Peyer's patch (tissue), 4 donors: Measurements from ENCODE around the gene C3orf52. TPM values are rescaled to one million over a fixed set of nuclear protein-coding genes. Genes with fewer than 3 reads are reported as not detected.
A peak's percentile ranks its signal among the peaks of the same experiment; 100 is the strongest.

Source experiments
- DNase-seq, 3 donors: peaks; one replicate each; pipeline ENCODE4 v3.0.0-alpha.2; 2017 to 2019
- H3K27ac ChIP-seq, 4 donors: fragments of 200-600 bp; sonication (generic); one replicate each; pipeline ENCODE4 v1.5.1; 2016 to 2019
- H3K27me3 ChIP-seq, 2 donors: fragments of 200-600 bp; sonication (generic); one replicate each; pipeline ENCODE4 v1.5.1; 2019
- H3K36me3 ChIP-seq, 3 donors: fragments of 200-600 bp; sonication (generic); one replicate each; pipeline ENCODE4 v1.5.1; 2016 to 2019
- H3K4me1 ChIP-seq, 4 donors: fragments of 200-600 bp; sonication (generic); one replicate each; pipeline ENCODE4 v1.5.1; 2016 to 2019
- H3K4me3 ChIP-seq, 4 donors: fragments of 200-600 bp; sonication (generic); 1 replicate in 3 of 4; 2 replicates in 1 of 4; pipeline ENCODE4 v1.5.1; 2016 to 2019; ENCODE audit warnings: mild to moderate bottlenecking in 1 of 4
- H3K9me3 ChIP-seq, 4 donors: fragments of 200-600 bp; sonication (generic); one replicate each; pipeline ENCODE4 v1.5.1; 2016 to 2019; ENCODE audit warnings: mild to moderate bottlenecking in 1 of 4
- POLR2A ChIP-seq, 2 donors: fragments of 450-650 bp; IDR thresholded peaks; one replicate each; pipeline ENCODE4 v1.5.1; 2017; ENCODE audit warnings: antibody characterized with exemption in 2 of 2, mild to moderate bottlenecking in 2 of 2, moderate library complexity in 2 of 2
- total RNA-seq, 4 donors: library from RNA; depleted of rRNA; stranded (reverse); fragments of >200 nt; gene quantifications; one replicate each; pipeline ENCODE4 v1.1.0, GENCODE V29; 2016
- TF ChIP-seq, protein P1 (sequence below), 6 experiments: fragments of 450-650 bp in 4 of 6; fragments of 200-600 bp in 2 of 6; sonication (generic) in 1 of 6; IDR thresholded peaks; one replicate each; pipeline ENCODE4 v1.5.1; 2017 to 2019; ENCODE audit warnings: antibody characterized with exemption in 6 of 6, mild to moderate bottlenecking in 3 of 6, moderate library complexity in 1 of 6

The C3orf52 gene
- total RNA-seq, 4 donors from 2014 or later, result 13.2 to 31.0 (median 25.9) TPM

DNA sequence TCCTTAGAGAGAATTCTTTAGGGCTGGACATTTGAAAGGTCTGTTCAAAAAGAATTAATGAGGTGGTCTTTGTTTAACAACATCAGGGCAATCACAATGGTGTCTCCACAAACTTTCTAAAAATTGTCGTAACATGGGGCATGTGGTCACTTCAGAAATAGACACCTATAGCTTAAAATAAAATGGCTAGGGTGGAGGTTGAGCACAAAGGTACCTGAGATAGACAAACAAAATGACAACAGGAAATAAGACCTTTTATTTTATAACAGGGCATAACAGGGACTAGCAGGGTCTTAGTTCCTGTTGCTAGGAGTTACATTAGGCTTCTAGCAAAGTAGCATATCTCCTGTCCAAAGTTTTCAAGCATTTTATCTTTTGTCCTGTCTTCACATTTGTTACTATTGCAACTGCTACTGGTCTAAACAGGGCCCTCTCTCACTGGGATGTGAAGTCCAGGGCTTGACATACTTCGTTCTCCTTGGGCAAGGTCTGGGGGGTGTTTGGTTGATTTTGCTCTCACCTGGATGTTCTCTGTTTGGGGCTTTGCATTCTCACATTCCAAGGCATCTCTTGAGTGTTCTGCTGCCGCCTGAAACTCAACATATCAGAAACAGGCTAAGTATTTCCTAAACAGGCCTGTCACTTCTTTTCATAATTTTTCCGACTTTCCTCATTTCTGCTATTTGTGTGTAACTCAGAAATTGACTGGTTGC lies 43.9 kb downstream of the C3orf52 start:
- DNase-seq, result no peak
- peak overlapping the region in 2 of 4 donors; percentile 16 to 55 for H3K27ac ChIP-seq
- no peaks in the 10 kb centered on the region for H3K27me3 ChIP-seq
- no peaks in the 10 kb centered on the region for H3K9me3 ChIP-seq
- TF ChIP-seq, protein P1, sequence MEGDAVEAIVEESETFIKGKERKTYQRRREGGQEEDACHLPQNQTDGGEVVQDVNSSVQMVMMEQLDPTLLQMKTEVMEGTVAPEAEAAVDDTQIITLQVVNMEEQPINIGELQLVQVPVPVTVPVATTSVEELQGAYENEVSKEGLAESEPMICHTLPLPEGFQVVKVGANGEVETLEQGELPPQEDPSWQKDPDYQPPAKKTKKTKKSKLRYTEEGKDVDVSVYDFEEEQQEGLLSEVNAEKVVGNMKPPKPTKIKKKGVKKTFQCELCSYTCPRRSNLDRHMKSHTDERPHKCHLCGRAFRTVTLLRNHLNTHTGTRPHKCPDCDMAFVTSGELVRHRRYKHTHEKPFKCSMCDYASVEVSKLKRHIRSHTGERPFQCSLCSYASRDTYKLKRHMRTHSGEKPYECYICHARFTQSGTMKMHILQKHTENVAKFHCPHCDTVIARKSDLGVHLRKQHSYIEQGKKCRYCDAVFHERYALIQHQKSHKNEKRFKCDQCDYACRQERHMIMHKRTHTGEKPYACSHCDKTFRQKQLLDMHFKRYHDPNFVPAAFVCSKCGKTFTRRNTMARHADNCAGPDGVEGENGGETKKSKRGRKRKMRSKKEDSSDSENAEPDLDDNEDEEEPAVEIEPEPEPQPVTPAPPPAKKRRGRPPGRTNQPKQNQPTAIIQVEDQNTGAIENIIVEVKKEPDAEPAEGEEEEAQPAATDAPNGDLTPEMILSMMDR (IDR thresholded peaks at IDR 0.05), result no peak
- TF ChIP-seq POLR2A (IDR thresholded peaks at IDR 0.05), result no peak
- H3K36me3 ChIP-seq, result no peaks in the 10 kb centered on the region
- no peak overlapping the region for H3K4me3 ChIP-seq
- H3K4me1 ChIP-seq, result peaks cover 0 to 16% (median 0%) of the 10 kb centered on the region in 4 donors

- H3K9me3 ChIP-seq, result no peaks in the 10 kb centered on the region
- H3K36me3 ChIP-seq, result no peaks in the 10 kb centered on the region
- H3K4me1 ChIP-seq, result peaks cover 0 to 16% (median 0%) of the 10 kb centered on the region in 4 donors
- no peak for TF ChIP-seq POLR2A (IDR thresholded peaks at IDR 0.05)
- TF ChIP-seq, protein P1 (IDR thresholded peaks at IDR 0.05), result no peak
- no peak for DNase-seq
- no peaks in the 10 kb centered on the region for H3K27me3 ChIP-seq
- no peak overlapping the region for H3K4me3 ChIP-seq
- H3K27ac ChIP-seq, result peak overlapping the region in 1 of 4 donors; percentile 55
Observed at GRCh38 chr3:112130638-112130993, 44.4 kb downstream of the C3orf52 start.

DNA sequence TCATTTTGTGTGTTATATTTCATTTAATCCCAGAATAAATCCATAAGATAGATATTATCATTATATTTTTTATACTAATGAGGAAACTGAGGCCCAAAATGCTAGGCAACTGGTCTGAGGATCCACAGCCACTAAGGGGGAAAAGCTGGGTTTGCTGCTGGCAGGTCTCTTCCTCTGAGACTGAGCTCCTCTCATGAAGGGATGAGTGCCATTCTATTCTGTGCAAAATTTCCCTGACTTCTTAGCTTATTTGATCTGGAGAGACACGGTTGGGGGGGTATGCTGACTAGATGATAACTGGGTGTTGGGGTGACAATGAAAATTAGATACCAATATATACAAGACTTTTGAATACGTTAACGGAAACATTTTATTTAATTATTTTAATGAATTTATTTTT lies 44.9 kb downstream of the C3orf52 start:
- Histone ChIP-seq H3K27ac (no peak overlapping the region), H3K36me3 (no peaks in the 10 kb centered on the region), H3K4me1 (peaks cover 0 to 16% (median 0%) of the 10 kb centered on the region in 4 donors), H3K9me3 (no peaks in the 10 kb centered on the region), H3K27me3 (no peaks in the 10 kb centered on the region), H3K4me3 (no peak overlapping the region)
- TF ChIP-seq POLR2A (IDR thresholded peaks at IDR 0.05), result no peak
- TF ChIP-seq, protein P1 (IDR thresholded peaks at IDR 0.05), result no peak
- DNase-seq, result no peak

DNA sequence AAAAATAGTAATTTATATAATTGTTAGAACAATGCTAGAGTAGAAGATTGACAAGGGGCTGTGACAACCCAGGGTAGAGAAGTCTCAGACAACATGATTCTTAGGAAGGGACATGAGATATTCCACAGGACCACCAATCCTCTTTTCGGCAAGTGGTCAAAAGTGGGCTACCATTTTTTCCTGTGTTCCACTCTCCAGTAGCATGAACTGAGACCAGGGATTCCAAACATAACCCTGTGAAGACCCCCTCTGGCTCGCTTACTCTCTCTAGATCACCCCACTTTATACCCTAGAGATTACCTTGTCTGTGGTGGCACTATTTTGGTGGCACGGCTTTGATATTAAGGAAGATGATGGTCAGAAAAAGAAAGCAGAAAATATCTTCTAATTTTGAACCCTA lies 45.9 kb downstream of the C3orf52 start:
- H3K36me3 ChIP-seq, result no peaks in the 10 kb centered on the region
- TF ChIP-seq, protein P1 (IDR thresholded peaks at IDR 0.05), result no peak
- TF ChIP-seq POLR2A (IDR thresholded peaks at IDR 0.05), result no peak
- H3K4me3 ChIP-seq, result no peak overlapping the region
- H3K27ac ChIP-seq, result peak overlapping the region in 1 of 4 donors; percentile 71
- H3K9me3 ChIP-seq, result no peaks in the 10 kb centered on the region
- peaks cover 0 to 13% (median 0%) of the 10 kb centered on the region in 4 donors for H3K4me1 ChIP-seq
- no peak for DNase-seq
- H3K27me3 ChIP-seq, result no peaks in the 10 kb centered on the region

- Histone ChIP-seq H3K4me1 (peaks cover 0 to 13% (median 0%) of the 10 kb centered on the region in 4 donors), H3K27ac (peak overlapping the region in 3 of 4 donors; percentile 11 to 71 (median 29)), H3K27me3 (no peaks in the 10 kb centered on the region), H3K4me3 (peak overlapping the region in 2 of 4 donors; percentile 2 to 22), H3K9me3 (no peaks in the 10 kb centered on the region), H3K36me3 (no peaks in the 10 kb centered on the region)
- TF ChIP-seq, protein P1 (IDR thresholded peaks at IDR 0.05), result no peak
- no peak for TF ChIP-seq POLR2A (IDR thresholded peaks at IDR 0.05)
- no peak for DNase-seq
Observed at GRCh38 chr3:112132554-112132953, 46.4 kb downstream of the C3orf52 start.
